GM18511 (cell line): ENCODE results near the gene RNF223.
A peak's percentile ranks its signal among the peaks of the same experiment; 100 is the strongest.
"Not testable (repeated sequence)": the region's sequence is repeated elsewhere in the genome, so short reads cannot be mapped to it uniquely, and the experiment has no call there.

Experiments
- ATAC-seq: cut with Tn5 transposase; IDR thresholded peaks from one replicate; pipeline ENCODE4 v1.9.1; 2021; ENCODE audit warnings: mild to moderate bottlenecking, moderate library complexity; ENCODE audit not compliant: unreplicated experiment

RNF223 gene

DNA sequence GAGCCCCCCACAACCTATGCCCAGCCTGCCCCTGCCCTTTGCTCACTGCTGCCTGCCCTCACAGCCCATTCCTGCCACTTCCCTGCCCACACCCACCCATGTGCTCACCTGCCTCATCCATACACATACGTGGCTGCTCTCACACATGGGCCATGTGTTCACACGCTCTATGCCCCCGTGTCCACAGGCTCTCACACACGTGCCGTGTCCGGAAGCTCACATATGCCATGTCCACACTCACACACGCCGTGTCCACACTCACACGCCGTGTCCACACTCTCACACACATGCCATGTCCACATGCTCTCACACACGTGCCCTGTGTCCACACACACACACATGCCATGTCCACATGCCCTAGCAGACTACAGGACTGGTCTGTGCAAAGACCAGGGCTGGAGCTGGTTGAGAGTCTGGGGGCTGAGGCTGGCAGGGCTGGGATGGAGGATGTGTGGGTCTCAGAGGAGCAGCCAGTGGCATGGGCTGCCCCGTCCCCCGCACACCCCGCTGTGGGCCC lies 583 bp upstream of the RNF223 start:
- ATAC-seq: no peak

GRCh38 chr1:1072849-1073742 lies 1.0 kb downstream of the RNF223 start:
- no peak for ATAC-seq

GRCh38 chr1:1072299-1072848 lies 1.7 kb downstream of the RNF223 start:
- ATAC-seq: no peak

DNA sequence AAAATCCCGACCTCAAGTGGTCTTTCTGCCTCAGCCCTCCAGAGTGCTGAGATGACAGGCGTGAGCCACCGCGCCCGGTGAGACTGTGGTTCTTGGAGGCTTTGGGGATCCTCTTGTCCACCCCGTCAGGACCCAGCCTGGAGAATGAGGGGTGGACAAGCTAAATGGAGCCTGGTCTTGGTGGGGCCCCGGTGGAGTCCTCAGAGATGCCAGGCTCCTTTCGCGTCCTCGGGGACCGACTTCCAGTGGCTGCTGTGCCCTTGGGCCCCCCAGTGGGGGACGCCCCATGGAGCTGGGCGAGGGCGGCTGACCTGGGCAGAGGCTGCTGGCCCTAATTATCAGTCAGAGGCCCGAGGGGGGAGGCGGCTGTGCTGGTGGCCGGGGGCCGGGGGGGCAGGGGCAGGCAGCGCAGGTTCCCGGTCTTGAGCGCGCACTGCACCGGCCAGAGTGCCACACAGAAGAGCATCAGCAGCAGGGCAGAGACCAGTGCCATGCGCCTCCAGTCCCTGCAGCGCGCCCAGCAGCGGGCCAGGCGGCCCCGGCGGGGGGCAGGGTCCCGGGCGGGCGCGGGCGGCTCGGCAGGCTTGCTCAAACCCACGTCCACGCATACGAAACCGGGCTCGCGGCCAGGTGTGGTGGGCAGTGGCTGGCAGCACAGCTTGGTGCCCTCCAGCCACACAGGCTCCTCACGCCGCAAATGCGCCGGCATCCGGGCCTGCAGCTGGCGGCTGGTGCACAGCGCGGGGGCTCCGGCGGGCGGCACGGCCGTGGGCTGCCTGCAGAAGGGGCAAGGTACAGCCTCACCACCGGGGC lies 2.4 kb downstream of the RNF223 start:
- ATAC-seq: no peak

- ATAC-seq: peak; percentile 9
These were observed 4.1 kb downstream of the RNF223 start for GRCh38 chr1:1069711-1070676.

DNA sequence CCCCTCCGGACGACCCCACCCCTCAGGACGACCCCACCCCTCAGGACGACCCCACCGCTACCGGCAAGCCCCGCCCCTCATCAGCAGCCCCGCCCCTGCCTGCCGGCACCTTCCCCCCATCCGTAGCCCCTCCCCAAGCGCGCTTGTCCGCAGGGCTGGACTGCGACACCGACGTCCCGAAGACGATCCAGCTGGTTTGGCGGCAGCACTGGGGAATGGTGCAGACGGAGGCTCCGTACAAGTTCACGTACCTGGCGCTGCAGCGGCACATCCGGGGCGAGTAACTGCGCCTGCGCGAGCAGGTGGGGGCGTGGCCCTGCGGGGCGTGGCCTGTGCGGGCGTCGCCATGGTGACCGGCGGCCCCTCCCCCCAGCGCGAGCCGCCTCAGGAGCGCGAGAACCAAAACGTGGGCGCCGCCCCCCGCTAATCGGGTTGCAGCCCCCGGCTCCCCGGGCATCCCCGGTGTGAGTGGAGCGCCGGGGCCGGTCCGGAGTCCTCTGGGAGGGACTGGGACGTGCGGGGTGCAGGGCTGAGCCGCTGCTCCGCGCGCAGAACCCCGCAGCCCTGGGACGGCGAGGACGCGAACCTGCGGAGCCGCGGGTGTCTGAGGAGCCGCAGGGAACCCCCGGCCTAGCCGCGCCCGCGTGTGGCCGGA lies 4.9 kb downstream of the RNF223 start:
- ATAC-seq: peak; percentile 60

DNA sequence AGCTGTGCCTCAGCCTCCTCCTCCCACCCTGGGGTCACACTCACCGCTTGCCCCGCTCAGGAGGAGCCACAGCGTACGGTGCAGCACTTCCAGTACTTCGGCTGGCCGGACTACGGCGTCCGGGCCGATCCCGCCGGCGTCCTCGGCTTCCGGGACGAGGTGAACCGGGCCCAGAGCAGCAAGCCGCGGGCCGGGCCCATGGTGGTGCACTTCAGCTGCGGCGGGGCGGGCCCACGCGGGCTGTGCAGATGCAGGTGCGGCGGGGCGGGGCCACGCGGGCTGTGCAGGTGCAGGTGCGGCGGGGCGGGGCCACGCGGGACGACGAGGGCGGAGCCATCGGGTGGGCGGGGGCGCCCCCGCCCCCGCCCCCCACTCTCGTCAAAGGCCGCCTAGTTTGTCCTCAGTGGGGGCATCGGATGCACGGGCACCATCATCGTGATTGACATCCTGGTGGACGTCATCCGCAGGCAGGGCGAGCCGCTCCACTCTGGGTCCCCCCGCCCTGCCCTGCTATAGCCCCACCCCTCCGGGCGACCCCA lies 5.5 kb downstream of the RNF223 start:
- peak; percentile 11 for ATAC-seq

DNA sequence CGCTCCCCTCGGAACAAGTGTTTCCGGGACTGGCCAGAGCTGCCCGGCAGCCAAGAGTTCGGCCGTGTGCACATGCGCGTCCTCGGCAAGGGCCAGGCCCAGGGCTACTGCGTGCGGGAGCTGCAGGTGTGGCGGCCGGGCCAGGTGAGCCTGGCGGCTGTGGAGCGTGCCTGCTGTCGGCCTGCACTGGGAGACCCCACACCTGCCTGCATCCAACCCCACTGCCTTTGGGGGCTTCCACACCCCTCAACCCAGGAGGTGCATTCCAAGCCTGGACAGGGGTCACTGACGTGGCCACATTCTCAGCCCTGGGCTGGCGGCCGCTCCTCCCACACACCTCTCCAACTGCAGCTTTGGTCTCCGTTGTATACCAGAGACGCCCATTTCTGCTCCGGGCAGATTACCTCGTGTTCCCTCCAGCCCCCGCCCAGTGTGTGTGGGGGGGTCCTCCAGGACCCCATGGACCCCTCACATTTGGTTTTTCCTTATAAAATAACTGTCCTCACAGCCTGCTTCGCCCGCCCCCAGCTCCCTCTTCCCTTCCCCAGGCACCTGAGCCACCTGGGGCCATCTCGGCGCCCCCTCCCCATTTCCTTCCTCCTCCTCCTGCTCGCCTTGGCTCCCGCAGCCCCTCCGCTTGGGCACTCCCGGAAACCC lies 6.1 kb downstream of the RNF223 start:
- no peak for ATAC-seq

GRCh38 chr1:1067284-1067859 lies 6.7 kb downstream of the RNF223 start:
- ATAC-seq: no peak

DNA sequence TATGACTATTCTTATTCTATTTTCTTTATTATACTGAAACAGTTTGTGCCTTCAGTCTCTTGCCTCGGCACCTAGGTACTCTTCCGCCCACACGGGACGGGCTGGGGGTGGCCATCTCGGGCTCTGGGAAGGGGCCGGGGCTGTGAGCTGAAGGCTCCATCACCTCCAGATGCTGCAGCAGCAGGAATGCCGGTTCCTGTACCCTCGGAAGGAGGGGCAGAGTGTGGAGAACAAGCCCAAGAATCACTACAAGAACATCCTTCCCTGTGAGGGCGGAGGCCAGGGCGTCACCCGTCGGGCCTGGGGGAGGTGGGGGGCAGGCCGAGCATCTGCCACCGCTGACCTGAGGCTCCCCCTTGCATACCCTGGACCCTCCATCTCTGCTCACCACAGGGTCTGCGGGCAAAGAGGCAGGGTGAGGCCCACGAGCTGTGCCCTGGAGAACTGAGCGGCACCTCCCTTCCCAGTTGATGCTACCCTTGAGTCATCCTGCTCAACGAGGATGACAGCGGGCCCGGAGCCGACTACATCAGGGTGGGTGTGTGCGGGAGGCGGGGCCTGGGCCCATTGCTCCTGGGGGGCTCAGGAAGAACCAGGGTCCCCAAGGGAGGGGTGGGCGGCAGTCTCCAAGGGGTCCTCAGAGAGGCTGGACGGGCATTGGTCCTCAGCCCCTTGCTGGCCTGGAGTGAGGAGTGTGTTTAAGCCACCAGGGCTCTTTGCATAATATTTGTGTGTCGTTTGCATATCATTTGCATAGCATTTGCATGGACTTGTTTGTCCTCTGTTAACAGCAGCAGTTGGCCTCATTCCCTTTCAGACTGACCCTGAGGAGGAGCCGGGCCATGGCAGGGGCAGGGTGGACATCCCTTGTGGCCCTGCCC lies 7.5 kb downstream of the RNF223 start:
- no peak for ATAC-seq

DNA sequence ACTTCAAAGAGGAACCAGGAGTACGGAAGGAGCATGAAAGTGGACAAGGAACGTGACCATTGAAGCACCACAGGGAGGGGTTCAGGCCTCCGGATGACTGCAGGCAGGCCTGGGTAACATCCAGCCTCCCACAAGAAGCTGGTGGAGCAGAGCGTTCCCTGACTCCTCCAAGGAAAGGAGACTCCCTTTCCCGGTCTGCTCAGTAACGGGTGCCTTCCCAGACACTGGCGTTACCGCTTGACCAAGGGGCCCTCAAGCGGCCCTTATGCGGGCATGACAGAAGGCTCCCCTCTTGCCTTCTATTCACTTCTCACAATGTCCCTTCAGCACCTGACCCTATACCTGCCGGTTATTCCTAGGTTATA lies 8.2 kb downstream of the RNF223 start:
- ATAC-seq: not testable (repeated sequence)

GRCh38 chr1:1065265-1065939 lies 8.7 kb downstream of the RNF223 start:
- no peak for ATAC-seq

- ATAC-seq: peak; percentile 61
These were observed 9.9 kb downstream of the RNF223 start for GRCh38 chr1:1063945-1064831.

GRCh38 chr1:1063261-1063944 lies 10.7 kb downstream of the RNF223 start:
- no peak for ATAC-seq

GRCh38 chr1:1062348-1063163 lies 11.6 kb downstream of the RNF223 start:
- ATAC-seq: no peak
